H1 (cell line): ENCODE data around the gene IPO13. TPM values are rescaled to one million over a fixed set of nuclear protein-coding genes. Genes with fewer than 3 reads are reported as not detected.
A peak's percentile ranks its signal among the peaks of the same experiment; 100 is the strongest.

Source experiments
- CTCF ChIA-PET: fragments of 300-600 bp; sonication (Branson Sonifier 250); formaldehyde crosslinking; loops from one replicate; lab custom pipeline; 2021; ENCODE audit not compliant: partially characterized antibody; lab: Charles Lee
- POLR2A ChIA-PET: fragments of 300-600 bp; sonication (Branson Sonifier 250); formaldehyde crosslinking; loops from one replicate; lab custom pipeline; 2021; ENCODE audit warnings: inconsistent platforms; ENCODE audit not compliant: partially characterized antibody; lab: Charles Lee
- DNase-seq, 2 experiments: peaks; one replicate each; pipeline versions ENCODE4 v3.0.0 to v3.0.0-alpha.2; 2010 to 2022; ENCODE audit warnings: low spot score in 2 of 2, low read depth in 1 of 2, mixed read lengths in 1 of 2
- FAIRE-seq: peaks from 2 replicates; lab custom pipeline; 2011; peaks lifted over from hg19 to GRCh38; lab: Jason Lieb, UNC
- H2AFZ ChIP-seq: 2 replicates; pipeline ENCODE4 v1.8.1; 2012; ENCODE audit warnings: low read length, inconsistent platforms
- H2AK5ac ChIP-seq: 2 replicates; pipeline ENCODE4 v1.6.1; 2013; ENCODE audit warnings: low read depth, low read length
- H2BK120ac ChIP-seq: replicated peaks from 2 replicates; pipeline ENCODE3; 2013; ENCODE audit warnings: low read depth, low read length, inconsistent platforms
- H2BK12ac ChIP-seq: 2 replicates; pipeline ENCODE4 v1.6.1; 2013; ENCODE audit warnings: low read depth, low read length
- H2BK15ac ChIP-seq: 2 replicates; pipeline ENCODE4 v1.6.1; 2013; ENCODE audit warnings: low read length
- H2BK20ac ChIP-seq: 2 replicates; pipeline ENCODE4 v1.6.1; 2013; ENCODE audit warnings: low read length
- H2BK5ac ChIP-seq: 2 replicates; pipeline ENCODE4 v1.6.1; 2013; ENCODE audit warnings: low read depth, low read length
- H3K14ac ChIP-seq: 2 replicates; pipeline ENCODE4 v1.6.1; 2013; ENCODE audit warnings: inconsistent platforms; ENCODE audit not compliant: insufficient read length
- H3K18ac ChIP-seq: 2 replicates; pipeline ENCODE4 v1.6.1; 2013; ENCODE audit warnings: low read length; ENCODE audit errors: extremely low read depth
- H3K23ac ChIP-seq: 2 replicates; pipeline ENCODE4 v1.6.1; 2013; ENCODE audit warnings: inconsistent platforms; ENCODE audit not compliant: insufficient read length
- H3K23me2 ChIP-seq: 2 replicates; pipeline ENCODE4 v1.6.1; 2013; ENCODE audit warnings: low read depth, low read length
- H3K27ac ChIP-seq: 2 replicates; pipeline ENCODE4 v1.6.1; 2011; ENCODE audit warnings: low read depth, low read length, inconsistent platforms
- H3K27me3 ChIP-seq, 4 experiments: replicated peaks in 1 of 4; 1 replicate in 1 of 4; 2 replicates in 3 of 4; pipeline versions ENCODE4 v1.6.1 to v1.8.1; 2011 to 2013; ENCODE audit warnings: low read length in 3 of 4, mild to moderate bottlenecking in 3 of 4, inconsistent platforms in 2 of 4, mixed read lengths in 2 of 4, moderate library complexity in 1 of 4; ENCODE audit not compliant: control insufficient read depth in 3 of 4, insufficient read depth in 3 of 4; ENCODE audit errors: extremely low read depth in 1 of 4
- H3K36me3 ChIP-seq, 4 experiments: 2 replicates each; pipeline versions ENCODE4 v1.6.1 to v1.8.1; 2011 to 2013; ENCODE audit warnings: mild to moderate bottlenecking in 4 of 4, low read length in 3 of 4, moderate library complexity in 2 of 4, control low read depth in 1 of 4, inconsistent platforms in 1 of 4; ENCODE audit not compliant: insufficient read depth in 4 of 4, control insufficient read depth in 2 of 4
- H3K4ac ChIP-seq: replicated peaks from 2 replicates; pipeline ENCODE3; 2013; ENCODE audit warnings: low read length, low read depth, mixed read lengths, inconsistent platforms; ENCODE audit not compliant: insufficient read length
- H3K4me1 ChIP-seq, 4 experiments: replicated peaks in 1 of 4; 1 replicate in 1 of 4; 2 replicates in 3 of 4; pipeline versions ENCODE4 v1.6.1 to v1.8.1; 2011 to 2013; ENCODE audit warnings: low read length in 3 of 4, inconsistent platforms in 2 of 4, mixed read lengths in 1 of 4; ENCODE audit not compliant: insufficient read depth in 4 of 4, control insufficient read depth in 3 of 4
- H3K4me2 ChIP-seq, 2 experiments: 2 replicates each; pipeline versions ENCODE4 v1.6.1 to v1.8.1; 2011 to 2013; ENCODE audit warnings: low read depth in 2 of 2, low read length in 2 of 2, control low read depth in 1 of 2, inconsistent platforms in 1 of 2, mild to moderate bottlenecking in 1 of 2; ENCODE audit not compliant: insufficient read depth in 1 of 2
- H3K4me3 ChIP-seq, 4 experiments: fragments of 200-600, 300-600 bp in 1 of 4; sonication (generic), shearing (Covaris generic), sonication (Bioruptor Twin) in 1 of 4; 2 replicates each; pipeline versions ENCODE4 v1.5.1 to v1.8.1; 2011 to 2016; ENCODE audit warnings: low read length in 4 of 4, low read depth in 3 of 4, control low read depth in 2 of 4, inconsistent platforms in 2 of 4, mild to moderate bottlenecking in 2 of 4, mixed read lengths in 1 of 4, moderate library complexity in 1 of 4; ENCODE audit not compliant: insufficient read depth in 2 of 4; ENCODE audit errors: extremely low read depth in 1 of 4
- H3K56ac ChIP-seq: replicated peaks from 2 replicates; pipeline ENCODE3; 2013; ENCODE audit warnings: low read depth, mild to moderate bottlenecking, mixed read lengths, low read length, inconsistent platforms; ENCODE audit not compliant: insufficient read length
- H3K79me1 ChIP-seq: 2 replicates; pipeline ENCODE4 v1.6.1; 2013; ENCODE audit warnings: low read depth, low read length, control low read depth
- H3K79me2 ChIP-seq, 2 experiments: 2 replicates each; pipeline versions ENCODE4 v1.6.1 to v1.8.1; 2012 to 2013; ENCODE audit warnings: low read length in 2 of 2, mild to moderate bottlenecking in 2 of 2, inconsistent platforms in 1 of 2; ENCODE audit not compliant: insufficient read depth in 2 of 2, control insufficient read depth in 1 of 2
- H3K9ac ChIP-seq, 4 experiments: replicated peaks in 1 of 4; 1 replicate in 1 of 4; 2 replicates in 3 of 4; pipeline versions ENCODE4 v1.6.1 to v1.8.1; 2011 to 2013; ENCODE audit warnings: low read depth in 3 of 4, low read length in 3 of 4, control low read depth in 2 of 4, mild to moderate bottlenecking in 2 of 4, moderate library complexity in 2 of 4, inconsistent platforms in 1 of 4; ENCODE audit errors: extremely low read depth in 1 of 4
- H3K9me3 ChIP-seq, 2 experiments: 2 replicates each; pipeline versions ENCODE4 v1.6.1 to v1.8.1; 2012 to 2013; ENCODE audit warnings: mild to moderate bottlenecking in 2 of 2, moderate library complexity in 2 of 2, control low read depth in 1 of 2, inconsistent platforms in 1 of 2, low read depth in 1 of 2, low read length in 1 of 2, mixed read lengths in 1 of 2; ENCODE audit not compliant: insufficient read depth in 2 of 2
- H4K20me1 ChIP-seq, 2 experiments: replicated peaks in 1 of 2; 2 replicates each; pipeline versions ENCODE3 to v1.8.1; 2011 to 2013; ENCODE audit warnings: inconsistent platforms in 2 of 2, low read length in 2 of 2, mild to moderate bottlenecking in 1 of 2; ENCODE audit not compliant: insufficient read depth in 2 of 2, control insufficient read depth in 1 of 2
- H4K5ac ChIP-seq: 2 replicates; pipeline ENCODE4 v1.6.1; 2013; ENCODE audit warnings: low read length, low read depth, mixed read lengths, inconsistent platforms; ENCODE audit not compliant: insufficient read length
- H4K8ac ChIP-seq: 2 replicates; pipeline ENCODE4 v1.8.0; 2013; ENCODE audit warnings: mild to moderate bottlenecking, moderate library complexity, low read length, inconsistent platforms; ENCODE audit not compliant: insufficient read depth; ENCODE audit errors: extremely low read depth
- H4K91ac ChIP-seq: replicated peaks from 2 replicates; pipeline ENCODE3; 2013; ENCODE audit warnings: low read length, mixed read lengths, inconsistent platforms; ENCODE audit not compliant: insufficient read length
- CTBP2 ChIP-seq: IDR thresholded peaks from 2 replicates; pipeline ENCODE4 v1.7.0; 2011; ENCODE audit warnings: borderline replicate concordance, mild to moderate bottlenecking, moderate library complexity, mixed read lengths, low read length; ENCODE audit not compliant: insufficient read depth, insufficient read length
- RNF2 ChIP-seq: fragments of 200-900, 300-1000 bp; sonication (generic); IDR thresholded peaks from 2 replicates; pipeline ENCODE4 v1.7.1; 2016; ENCODE audit warnings: borderline replicate concordance, low read depth, mild to moderate bottlenecking, antibody characterized with exemption, low read length; ENCODE audit not compliant: poor library complexity, severe bottlenecking; ENCODE audit errors: missing control alignments
- SIN3A ChIP-seq, 2 experiments: IDR thresholded peaks in 1 of 2; conservative IDR thresholded peaks in 1 of 2; 2 replicates each; pipeline ENCODE4 v1.6.1; 2011 to 2012; ENCODE audit warnings: low read length in 2 of 2, improper control_type of control experiment in 1 of 2, low read depth in 1 of 2, mild to moderate bottlenecking in 1 of 2
- TEAD4 ChIP-seq: IDR thresholded peaks from 2 replicates; pipeline ENCODE4 v1.6.1; 2012; ENCODE audit warnings: low read depth, low read length, inconsistent platforms, mixed read lengths
- WGBS, 2 experiments: shearing (Covaris generic) in 1 of 2; methylation state at CpG; one replicate each; pipeline versions ENCODE4 v1.1.6 to v1.1.7; 2013 to 2015; ENCODE audit warnings: low lambda C conversion rate in 2 of 2, mixed read lengths in 2 of 2, inconsistent platforms in 1 of 2, low coverage in 1 of 2, missing lambda C conversion rate in 1 of 2; ENCODE audit not compliant: insufficient replicate concordance in 2 of 2, insufficient coverage in 1 of 2, insufficient read length in 1 of 2; ENCODE audit errors: extremely low coverage in 1 of 2, missing lambda C conversion rate in 1 of 2; 5-methylcytosine and 5-hydroxymethylcytosine counted together
- polyA plus RNA-seq, 7 experiments: library from polyadenylated mRNA; depleted of rRNA in 3 of 7; stranded (reverse) in 5 of 7; unstranded in 2 of 7; fragments of >200 nt in 5 of 7; fragments of 200-250 nt in 2 of 7; gene quantifications; 1 replicate in 5 of 7; 2 replicates in 1 of 7; 4 replicates in 1 of 7; pipeline versions ENCODE4 v1.2.1 to v1.2.3, GENCODE V29; 2011 to 2013; ENCODE audit warnings: missing spikeins in 2 of 7, mixed read lengths in 2 of 7
- total RNA-seq: library from RNA; stranded (reverse); fragmentation: NEBNext Ultra II Directional; extraction: Animal tissue kit (Norgen Biotek cat#: 25700); gene quantifications from 2 replicates; pipeline ENCODE4 v1.2.1, GENCODE V29; 2021

The IPO13 gene
- total and polyA plus RNA-seq, 2 of the 8 experiments (the other 6 are each of a cell fraction or from before 2014, with no cell fraction given) = 23.0 to 27.0 TPM

DNA sequence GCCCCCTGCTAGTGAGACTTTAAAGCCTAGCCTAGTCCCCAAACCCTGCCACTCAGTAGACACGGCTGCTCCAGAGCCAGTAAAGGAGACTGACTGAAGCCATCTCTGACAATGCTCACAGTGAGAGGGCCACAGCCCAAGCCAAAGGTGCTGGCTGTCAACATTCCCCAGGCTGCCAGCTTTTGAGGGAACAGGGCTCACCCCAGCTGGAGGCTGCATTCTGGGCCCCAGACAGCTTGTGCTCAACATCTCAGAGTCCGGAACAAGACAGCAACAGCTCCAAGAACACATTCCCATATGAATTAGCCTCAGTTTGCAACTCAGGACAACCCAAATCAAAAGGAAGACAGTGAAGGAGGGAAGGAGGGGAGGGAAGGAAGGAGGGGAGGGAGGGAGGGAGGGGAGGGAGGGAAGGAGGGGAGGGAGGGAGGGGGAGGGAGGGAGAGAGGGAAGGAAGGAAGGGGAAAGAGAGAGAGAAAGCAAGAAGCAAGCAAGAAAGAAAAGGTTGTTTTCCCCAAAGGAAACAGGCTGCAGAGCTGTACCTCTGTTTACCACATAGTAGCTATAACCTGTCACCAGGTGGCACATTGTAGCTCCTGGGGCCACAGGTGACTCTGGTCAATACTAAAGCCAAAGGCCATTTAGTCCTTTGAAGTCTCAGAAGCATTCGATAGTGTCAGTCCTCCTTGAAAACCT is 7.7 kb upstream of the IPO13 start:
- FAIRE-seq (no peak), DNase-seq (no peak)
- Histone ChIP-seq H3K56ac (no peak overlapping the region), H4K20me1 (peaks cover 7 to 8% of the 10 kb centered on the region in 2 experiments), H3K79me1 (no peaks in the 10 kb centered on the region), H2BK120ac (no peak overlapping the region), H2BK5ac (peak overlapping the region; percentile 3; the same call in 1 of the 2 replicates), H3K23me2 (peaks cover 4% of the 10 kb centered on the region; the same call in 1 of the 2 replicates), H3K36me3 (no peaks in the 10 kb centered on the region; a peak in 1 of 8 replicates), H4K8ac (no peak overlapping the region), H4K5ac (no peak overlapping the region), H3K4me3 (no peak overlapping the region), H3K4me2 (peak overlapping the region in 1 of 2 experiments; percentile 43; a peak in 1 of 4 replicates), H2BK15ac (no peak overlapping the region), H3K18ac (no peak overlapping the region), H3K79me2 (no peaks in the 10 kb centered on the region), H2AFZ (no peak overlapping the region), H4K91ac (no peak overlapping the region), H3K27me3 (no peaks in the 10 kb centered on the region; a peak in 1 of 7 replicates), H3K23ac (no peak overlapping the region), H3K9ac (no peak overlapping the region), H3K27ac (no peak overlapping the region), H2AK5ac (no peak overlapping the region; the same call in 1 of the 2 replicates), H3K4me1 (peaks cover 13 to 36% (median 24%) of the 10 kb centered on the region in 4 experiments), H3K9me3 (no peaks in the 10 kb centered on the region), H2BK20ac (no peak overlapping the region), H2BK12ac (no peak overlapping the region), H3K14ac (no peak overlapping the region), H3K4ac (no peak overlapping the region)
- TF ChIP-seq RNF2 (no peak), SIN3A (conservative IDR thresholded peaks at IDR 0.05 in 1 of 2, IDR thresholded peaks at IDR 0.05 in 1 of 2; ENCODE audit: low read depth in 1 of 2, low read length in 2 of 2) (peak; percentile 48 to 90; a peak in 3 of 4 replicates), TEAD4 (0 out of 2 replicates have a peak, but pooled peaks have one; percentile 52), CTBP2 (peak; percentile 85)
- ChIA-PET CTCF (interaction anchor here (0.7 to 18.6 kb wide), 15 partner anchors 9 to 170 kb away, joined by 3 to 618 read pairs (median 5); partner anchors contain the start of gene ATP6V0B), POLR2A (interaction anchor here (0.6 to 3.0 kb wide), 8 partner anchors 10 to 273 kb away, joined by 3 to 12 read pairs (median 4); partner anchors contain the start of gene ATP6V0B)
- WGBS, 2 experiments = 74% methylated on average over 2 of the region's 3 CpGs; no CpG with 5 or more reads in 1 of the 2 experiments
